Measurements from ENCODE around the gene INPP1.
A peak's percentile ranks its signal among the peaks of the same experiment; 100 is the strongest.
"Not testable (repeated sequence)": the region's sequence is repeated elsewhere in the genome, so short reads cannot be mapped to it uniquely, and the experiment has no call there.

Gene INPP1, protein sequence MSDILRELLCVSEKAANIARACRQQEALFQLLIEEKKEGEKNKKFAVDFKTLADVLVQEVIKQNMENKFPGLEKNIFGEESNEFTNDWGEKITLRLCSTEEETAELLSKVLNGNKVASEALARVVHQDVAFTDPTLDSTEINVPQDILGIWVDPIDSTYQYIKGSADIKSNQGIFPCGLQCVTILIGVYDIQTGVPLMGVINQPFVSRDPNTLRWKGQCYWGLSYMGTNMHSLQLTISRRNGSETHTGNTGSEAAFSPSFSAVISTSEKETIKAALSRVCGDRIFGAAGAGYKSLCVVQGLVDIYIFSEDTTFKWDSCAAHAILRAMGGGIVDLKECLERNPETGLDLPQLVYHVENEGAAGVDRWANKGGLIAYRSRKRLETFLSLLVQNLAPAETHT

DNA sequence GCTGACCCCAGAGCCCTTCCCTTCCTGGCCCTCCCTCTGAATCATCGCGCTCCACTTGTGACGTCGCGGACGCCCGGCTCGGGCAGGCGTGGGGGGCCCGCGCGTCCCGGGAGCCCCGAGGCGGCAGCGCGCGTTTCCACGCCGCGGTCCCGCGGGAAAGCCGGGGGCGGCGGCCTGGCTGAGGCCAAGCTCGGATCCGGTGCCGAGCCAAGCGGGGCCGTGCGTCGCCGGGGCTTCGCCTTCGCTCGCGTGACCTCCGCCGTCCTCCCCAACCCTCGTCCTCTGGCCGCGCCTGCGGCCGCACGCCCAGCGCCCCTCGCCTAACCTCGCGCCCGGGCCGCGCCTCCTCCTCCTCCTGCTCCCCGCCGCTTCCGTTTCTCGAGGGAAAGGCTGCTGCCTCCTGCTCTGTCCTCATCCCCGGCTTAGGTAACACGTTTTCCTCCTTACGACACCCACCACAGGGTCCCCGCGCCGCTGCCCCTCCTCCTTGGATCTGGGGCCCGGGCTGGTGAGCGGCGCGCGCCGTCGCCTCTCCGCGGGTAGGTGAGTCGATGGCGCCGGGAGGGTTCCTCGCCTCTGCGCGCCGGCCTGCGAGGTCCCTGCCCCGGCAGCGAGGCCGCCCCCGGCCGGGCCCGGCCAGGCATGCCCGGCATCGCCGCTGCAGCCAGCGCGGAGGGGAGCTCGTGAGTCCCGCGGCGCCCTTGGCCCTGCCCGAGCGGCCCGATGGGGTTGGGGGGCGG lies at the start of gene INPP1:
TSS of gene INPP1 (plus strand) at position 54 of the 740 bp plus-strand sequence. CDS start 16,514 bp downstream, outside the sequence.
- DNase-seq (ENCODE audit: low read depth in 2 of 2) = peak; percentile 15 to 43

DNA sequence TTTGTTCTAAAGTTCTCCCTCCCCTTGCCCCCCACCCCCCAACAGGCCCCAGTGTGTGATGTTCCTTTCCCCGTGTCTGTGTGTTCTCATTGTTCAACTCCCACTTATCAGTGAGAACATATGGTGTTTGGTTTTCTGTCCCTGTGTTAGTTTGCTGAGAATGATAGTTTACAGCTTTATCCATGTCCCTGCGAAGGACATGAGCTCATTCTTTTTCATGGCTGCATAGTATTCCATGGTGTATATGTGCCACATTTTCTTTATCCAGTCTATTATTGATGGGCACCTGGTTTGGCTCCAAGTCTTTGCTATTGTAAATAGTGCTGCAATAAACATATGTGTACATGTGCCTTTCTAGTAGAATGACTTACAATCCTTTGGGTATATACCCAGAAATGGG lies 45.5 kb upstream of the INPP1 start:
- not testable (repeated sequence) for DNase-seq (ENCODE audit: low read depth in 2 of 2)

DNA sequence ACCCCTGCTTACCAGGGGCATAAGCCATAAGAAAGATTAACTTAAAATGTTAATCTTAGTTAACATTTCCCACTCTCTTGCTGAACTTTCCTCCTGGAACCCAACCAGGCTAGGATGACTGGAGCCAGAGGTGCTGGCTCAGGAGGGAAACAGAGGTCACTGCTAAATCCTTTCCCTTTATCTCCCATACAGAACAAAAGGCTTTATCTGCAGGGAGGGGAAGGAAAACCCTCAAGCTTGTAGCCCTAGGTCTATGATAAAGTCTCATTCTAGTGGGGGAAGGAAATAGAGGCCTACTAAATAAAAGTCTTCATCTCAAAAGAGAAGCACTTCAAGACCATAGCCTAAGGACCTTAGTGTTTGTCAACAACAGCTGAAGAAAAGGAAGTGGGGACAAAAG lies 42.4 kb upstream of the INPP1 start:
- no peak for DNase-seq (ENCODE audit: low read depth in 2 of 2)

DNA sequence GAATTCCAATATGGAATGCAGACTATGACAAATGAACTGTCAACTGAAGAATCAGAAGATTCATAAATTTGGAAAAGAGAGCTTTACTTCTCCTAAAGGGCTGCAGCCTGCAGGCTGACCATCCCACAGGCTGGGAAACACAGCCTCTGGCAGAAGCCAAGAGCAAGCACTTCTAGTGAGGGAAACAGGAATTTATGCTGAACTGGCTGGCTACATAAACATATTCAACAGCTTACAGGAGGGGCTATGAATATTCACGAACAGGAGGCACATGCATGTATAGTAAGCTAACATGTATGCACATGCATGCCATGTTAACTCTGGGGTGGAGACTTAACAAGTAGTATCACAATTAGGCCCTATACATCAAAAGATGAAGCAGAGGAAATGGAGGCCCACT lies 41.3 kb upstream of the INPP1 start:
- DNase-seq (ENCODE audit: low read depth in 2 of 2) = no peak

DNA sequence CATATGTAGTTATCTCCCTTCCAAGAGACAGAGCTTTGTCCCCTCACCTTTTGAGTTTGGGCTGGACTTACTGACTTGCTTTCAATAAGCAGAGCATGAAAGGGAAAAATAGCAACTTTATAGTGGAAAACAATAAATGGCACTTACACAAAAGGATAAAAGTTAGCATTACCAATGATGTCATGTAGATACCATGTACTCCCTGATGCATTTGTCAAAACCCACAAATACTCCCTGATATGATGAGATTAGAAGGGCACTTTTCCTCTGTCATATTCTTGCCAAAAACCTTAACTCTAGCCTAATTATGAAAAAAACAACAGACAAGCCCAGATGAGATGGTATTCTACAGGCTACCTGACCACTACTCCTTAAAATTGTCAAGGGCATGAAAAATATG lies 39.7 kb upstream of the INPP1 start:
- no peak for DNase-seq (ENCODE audit: low read depth in 2 of 2)

DNA sequence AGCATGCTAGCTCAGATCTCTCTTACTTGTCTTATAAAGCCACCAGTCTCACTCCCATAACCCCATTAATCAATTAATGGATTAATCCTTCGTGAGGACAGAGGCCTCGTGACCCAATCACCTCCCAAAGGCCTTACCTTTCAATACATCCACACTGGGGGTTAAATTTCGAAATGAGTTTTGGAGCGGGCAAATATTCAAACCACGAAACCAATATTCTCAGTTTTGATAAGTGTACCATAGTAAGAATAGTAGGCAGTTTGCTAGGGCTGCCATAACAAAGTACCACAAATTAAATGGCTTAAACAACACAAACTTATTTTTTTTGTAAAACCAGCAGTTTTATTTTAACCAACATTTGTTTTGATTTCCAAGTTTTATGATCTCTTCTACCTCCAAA lies 39.0 kb upstream of the INPP1 start:
- DNase-seq (ENCODE audit: low read depth in 2 of 2) = no peak

DNA sequence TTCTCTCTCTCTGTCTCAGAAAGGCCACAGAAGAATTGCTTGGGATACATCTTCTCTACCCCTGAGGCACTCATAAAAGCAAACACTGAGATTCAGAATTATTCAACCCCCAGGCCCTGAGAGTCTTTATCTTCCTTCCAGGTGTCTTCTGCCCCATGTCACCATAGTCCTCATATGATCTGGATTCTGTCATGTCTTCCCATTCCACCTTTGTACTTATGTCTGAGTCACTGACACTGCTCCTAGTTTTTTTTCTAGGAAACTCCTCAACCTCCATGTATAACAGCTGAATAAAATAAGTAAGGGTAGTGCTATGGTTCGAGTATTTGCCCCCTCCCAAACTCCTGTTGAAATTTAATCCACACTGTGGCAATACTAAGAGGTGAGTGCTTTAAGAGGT lies 35.4 kb upstream of the INPP1 start:
- no peak for DNase-seq (ENCODE audit: low read depth in 2 of 2)

DNA sequence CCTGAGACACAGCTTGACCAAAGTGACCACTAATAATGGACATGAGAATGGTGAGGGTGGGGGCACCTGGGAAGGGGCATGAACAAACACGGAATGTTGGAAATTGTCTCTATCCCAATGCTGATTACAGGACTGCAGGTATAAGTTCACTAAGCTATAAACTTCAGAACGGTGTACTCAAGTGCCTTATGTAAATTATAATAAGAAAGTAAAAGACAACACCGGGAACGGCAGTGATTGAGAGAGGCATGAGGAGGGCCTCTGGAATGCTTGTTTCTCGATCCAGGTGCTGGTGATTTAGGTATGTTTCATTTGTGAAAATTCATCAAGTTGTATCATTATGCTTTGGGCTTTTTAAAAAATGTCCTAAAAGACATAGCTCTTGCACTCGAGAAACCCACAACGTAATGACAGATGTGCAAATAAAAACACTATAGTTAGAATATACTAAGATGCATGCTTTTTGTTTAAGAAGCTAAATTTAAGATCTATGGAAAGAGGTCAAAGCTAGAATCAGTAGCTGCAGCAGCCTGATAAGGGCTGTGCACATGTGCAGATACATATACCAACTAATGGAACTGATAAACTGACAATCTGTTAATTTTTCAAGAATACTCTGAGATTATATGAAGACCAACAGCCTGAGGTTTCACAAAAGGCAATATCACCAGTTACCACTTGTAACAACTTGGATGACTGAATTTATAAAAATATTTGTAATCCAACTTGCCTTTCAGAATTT lies 31.3 kb upstream of the INPP1 start:
- no peak for DNase-seq (ENCODE audit: low read depth in 2 of 2)

DNA sequence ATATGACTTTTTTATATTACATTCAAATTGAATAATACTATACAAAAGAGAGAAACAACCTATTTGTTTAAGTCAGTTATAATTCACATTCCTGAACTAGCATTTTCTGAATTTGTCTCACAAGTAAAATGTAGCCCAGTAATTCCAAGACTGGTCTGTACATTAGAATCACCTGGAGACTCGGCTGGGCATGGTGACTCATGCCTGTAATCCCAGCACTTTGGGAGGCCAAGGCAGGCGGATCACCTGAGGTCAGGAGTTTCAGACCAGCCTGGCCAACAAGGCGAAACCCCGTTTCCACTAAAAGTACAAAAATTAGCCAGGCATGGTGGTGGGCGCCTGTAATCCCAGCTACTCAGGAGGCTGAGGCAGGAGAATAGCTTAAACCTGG lies 30.8 kb upstream of the INPP1 start:
- DNase-seq (ENCODE audit: low read depth in 2 of 2) = not testable (repeated sequence)

DNA sequence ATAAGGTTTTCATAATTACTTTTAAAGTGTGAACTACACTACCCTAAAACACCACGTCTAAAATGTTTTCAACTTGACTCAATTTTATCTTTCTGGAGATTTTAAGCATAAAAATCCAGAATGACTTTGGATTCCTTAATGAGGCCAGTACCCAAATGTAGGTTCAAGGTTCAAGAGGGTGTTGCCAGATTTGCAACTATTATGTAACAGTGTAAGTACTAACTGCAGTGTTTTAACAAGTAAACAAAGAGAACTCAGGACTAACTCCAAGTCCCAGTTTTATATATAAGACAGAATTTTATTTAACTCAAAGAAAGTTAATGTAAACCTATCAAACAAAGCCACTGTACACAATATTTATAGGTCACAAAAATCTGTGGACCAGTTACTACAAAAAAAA lies 29.5 kb upstream of the INPP1 start:
- DNase-seq (ENCODE audit: low read depth in 2 of 2) = no peak

DNA sequence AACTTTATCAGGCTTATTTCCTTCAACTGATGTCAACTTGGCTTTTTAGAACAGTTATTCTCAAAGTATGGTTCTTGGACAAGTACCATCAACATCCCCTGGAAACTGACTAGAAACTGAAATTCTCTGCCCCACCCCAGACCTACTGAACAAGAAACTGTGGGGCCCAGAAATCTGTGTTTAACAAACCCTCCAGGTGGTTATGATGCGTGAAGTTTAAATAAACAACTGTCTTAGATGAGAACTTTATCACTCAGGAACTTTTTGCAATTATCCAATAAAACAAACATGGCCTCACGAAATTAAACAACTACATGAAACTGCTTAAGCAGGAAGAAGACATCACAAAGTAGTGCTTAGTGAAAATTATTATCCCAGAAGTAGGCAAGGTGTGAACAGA lies 28.1 kb upstream of the INPP1 start:
- DNase-seq (ENCODE audit: low read depth in 2 of 2) = no peak

DNA sequence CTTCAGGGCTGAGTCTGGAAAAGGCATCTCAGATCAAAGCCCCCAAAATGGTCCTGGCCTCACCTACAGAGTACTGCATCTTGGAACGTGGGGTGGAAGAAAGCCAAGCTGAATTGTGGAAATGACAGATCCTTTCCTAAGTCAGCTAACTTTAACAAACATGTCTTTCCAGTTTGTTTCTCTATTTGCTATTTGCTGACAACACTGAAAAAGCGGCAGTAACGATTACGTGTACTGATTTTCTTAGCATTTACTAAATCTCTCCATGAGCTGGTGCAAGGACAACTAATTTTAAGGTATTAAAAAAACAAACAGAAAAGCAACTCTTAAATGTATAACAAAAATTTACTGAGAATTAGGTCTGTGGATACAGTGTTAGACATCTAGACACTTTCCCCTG lies 24.9 kb upstream of the INPP1 start:
- no peak for DNase-seq (ENCODE audit: low read depth in 2 of 2)

DNA sequence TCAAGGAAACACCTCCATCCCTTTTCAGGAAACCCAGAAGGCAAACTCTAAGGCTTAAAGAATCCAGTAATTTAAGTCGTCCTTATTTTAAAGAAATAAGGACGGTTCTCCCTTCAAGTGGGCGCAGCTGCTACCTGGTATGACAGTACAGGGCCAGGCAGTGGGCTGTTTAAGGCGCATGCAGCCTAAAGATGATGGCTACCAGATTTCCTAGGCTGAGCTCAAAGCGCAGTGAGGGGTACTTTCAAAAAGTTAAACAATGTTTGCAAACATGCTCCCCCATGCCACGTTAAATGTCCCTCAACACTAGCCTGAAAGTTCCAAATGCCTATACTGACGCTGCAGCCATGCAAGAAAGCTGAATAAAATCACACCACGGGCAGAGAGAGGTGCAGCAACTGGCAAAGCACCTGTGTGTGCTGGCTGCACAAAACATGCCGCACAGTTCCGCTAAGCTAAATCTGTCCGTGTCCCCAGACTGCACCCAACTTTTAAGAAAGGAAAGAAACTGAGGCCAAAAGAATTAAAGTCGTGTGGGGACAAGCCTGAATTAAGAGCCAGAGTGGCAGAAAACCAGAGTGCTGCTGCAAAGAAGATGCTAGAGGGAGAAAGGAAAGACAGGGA lies 24.3 kb upstream of the INPP1 start:
- DNase-seq (ENCODE audit: low read depth in 2 of 2) = no peak

DNA sequence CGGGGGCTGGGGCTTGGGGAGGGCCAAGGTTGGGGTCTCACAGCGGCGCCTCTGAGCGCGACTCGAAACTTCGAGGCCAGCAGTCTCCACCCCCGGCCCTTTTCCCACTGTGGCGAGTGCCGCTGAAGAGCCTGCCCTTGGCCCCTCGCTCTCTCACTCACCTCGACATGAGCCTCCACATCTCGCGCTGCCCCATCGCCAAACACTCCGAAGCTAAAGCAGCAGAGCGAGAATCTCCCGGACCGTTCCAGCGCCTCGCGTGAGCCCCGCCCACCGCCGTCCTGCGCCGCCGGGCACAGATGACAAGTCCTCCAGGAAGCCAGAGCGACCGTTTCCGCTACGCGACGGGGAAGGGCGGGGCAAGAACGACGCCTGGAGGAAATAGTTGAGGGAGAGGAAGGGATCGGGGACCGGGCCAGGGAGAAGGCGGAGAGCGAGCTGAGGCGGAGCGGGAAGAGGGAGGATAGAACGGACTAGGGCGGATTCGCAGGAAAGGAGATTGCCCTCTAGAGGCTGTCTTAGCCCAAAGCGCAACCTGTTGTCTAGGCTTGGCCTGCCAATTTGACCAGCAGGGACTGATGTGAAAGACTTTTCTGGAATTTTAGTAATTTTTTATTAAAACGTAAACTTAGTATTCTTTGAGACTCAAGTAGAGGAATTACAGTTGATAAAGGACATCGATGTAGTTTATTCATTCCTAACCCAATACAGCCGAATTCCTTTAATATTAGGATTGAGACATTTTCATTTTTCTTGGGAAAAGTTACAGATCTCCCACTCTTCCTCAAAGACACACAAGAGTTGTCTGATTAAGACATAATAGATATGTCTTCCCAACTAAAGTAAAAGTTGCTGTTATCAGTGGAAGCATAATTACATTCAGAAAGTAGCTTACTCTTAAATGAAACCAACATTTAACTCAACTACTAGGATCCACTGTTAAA lies 23.6 kb upstream of the INPP1 start, which contains the start of gene HIBCH:
TSS of gene HIBCH (minus strand) at position 272 of the 944 bp plus-strand sequence. CDS start at position 196, 76 bp downstream.
- DNase-seq (ENCODE audit: low read depth in 2 of 2) = peak; percentile 73 to 87

DNA sequence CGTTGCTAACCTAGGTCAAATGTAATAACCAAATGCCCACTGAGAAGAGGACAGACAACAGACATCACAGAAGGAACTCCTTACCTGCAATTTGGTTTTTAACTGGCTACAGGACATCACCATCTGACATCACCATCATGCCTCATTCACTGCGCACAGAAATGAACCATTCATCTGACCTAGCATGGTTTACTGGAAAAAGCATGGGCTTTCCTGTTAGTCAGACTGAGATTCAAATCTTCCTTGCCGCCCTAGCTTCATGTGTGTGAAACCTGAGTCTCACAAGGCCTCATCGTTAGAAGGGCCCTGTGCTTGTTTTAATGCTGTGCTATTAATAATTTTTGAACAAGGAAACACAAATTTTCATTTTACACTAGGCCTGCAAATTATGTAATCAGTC lies 22.7 kb upstream of the INPP1 start:
- DNase-seq (ENCODE audit: low read depth in 2 of 2) = peak in 1 of 2 donors; percentile 21

DNA sequence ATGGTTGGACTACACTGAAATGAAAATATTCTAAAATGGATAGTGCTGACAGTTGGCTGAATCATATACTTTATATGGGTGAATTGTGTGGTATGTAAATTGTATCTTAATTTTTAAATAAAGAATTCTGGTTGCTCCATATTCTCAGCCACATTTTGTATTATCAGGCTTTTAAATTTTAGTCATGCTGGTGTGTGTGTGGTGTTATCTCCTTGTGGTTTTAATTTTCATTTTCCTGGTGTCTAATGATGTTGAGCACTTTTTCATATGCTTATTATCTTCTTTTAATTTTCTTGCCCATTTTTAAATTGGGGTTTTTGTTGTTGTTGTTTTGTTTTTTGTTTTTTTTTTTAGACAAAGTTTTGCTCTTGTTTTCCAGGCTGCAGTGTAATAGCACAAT lies 20.0 kb upstream of the INPP1 start:
- no peak for DNase-seq (ENCODE audit: low read depth in 2 of 2)

DNA sequence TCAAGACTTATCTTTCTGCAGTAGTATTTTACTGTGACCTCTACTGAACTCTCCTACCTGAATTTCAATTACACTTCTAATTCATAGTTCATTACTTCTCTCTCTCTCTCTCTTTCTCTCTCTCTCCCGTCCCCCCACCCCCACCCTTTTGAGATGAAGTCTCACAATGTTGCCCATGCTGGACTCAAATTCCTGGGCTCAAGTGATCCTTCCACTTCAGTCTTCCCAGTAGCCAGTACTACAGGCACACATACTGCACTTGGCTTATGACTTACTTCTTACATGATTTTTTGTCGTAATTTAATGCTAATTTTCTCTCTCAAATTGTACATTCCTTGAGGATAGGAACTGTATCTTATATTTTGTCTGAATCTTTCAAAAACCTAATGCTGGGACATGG lies 17.8 kb upstream of the INPP1 start:
- DNase-seq (ENCODE audit: low read depth in 2 of 2) = no peak

DNA sequence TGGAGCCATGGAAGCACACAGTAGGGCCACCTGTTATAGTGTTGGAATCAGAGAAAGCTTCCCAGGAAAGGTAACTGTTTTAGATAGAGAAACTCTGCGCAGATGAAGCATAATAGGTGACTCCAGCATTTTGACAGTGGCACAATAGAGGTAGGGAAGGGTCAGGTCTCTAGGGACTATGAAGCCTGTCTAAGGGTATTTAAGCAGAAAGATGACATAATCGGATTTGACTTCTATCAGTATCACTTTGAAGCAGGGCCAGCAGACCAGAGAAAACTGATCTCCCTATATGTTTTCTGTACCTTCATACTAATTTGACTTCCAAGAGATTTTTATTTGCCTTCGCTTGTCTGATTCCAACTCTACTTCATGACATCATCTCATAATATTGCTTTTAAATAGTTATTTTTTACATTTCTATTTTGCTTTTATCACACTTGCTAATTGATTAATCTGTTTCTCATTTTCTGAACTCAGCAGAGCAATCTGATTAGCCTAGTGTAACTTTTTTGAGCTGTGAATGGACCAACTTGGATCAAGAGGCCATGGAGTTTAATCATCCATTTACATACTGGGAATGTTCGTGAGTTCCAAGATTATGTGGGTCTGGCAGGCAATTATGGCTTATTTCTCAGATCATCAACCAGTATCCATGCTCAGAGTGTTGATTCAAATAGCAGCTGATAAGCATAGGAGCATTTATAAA lies 15.4 kb upstream of the INPP1 start:
- DNase-seq (ENCODE audit: low read depth in 2 of 2) = no peak

DNA sequence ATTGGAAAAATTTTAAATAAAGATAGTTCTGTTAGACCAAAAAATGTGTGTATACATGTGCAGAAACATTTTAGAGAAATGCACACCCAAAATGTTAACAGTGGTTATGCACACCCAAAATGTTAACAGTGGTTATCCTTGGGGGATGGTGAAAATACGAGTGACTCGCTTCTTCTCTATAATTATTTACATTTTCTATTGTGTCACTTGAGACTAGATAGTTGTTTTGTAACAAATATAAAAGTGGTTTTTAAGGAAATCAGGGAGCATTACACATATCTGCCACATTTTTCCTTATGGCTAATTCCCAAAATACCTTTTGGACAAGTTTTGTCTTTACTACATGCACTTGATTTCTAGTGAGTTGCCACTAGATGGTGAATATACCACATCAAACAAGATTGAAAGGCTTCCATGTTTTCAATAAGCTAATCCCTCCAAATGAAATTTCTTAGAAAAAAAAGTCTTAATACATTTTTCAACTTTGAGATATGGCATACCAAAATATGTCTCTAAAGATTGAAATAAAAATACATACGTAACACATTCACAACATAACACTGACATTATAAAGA lies 14.7 kb upstream of the INPP1 start:
- DNase-seq (ENCODE audit: low read depth in 2 of 2) = no peak

DNA sequence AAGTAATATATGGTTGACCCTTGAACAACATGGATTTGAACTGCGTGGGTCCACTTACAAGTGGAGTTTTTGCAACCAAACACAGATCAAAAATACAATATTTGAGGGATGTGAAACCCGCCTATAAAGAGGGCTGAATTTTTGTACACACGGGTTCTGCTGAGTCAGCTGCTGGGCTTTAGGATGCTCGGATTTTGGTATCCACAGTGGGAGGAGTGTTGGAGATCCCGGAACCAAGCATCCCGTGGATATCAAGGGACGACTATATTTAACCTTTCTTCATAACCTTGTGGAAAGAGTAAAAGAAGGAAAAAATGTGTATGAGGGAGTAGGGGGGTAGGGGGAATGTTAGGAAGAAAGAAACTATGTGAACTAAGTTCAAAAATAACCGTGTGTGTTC lies 10.0 kb upstream of the INPP1 start:
- DNase-seq (ENCODE audit: low read depth in 2 of 2) = no peak
